HepG2 (cell line): ENCODE data around the gene TF. TPM values are rescaled to one million over a fixed set of nuclear protein-coding genes. Genes with fewer than 3 reads are reported as not detected.
A peak's percentile ranks its signal among the peaks of the same experiment; 100 is the strongest.

ENCODE experiments used
- ARID2 ChIP-seq: sonication (generic); formaldehyde crosslinking; IDR thresholded peaks from 2 replicates; pipeline ENCODE4 v1.8.1; 2022; ENCODE audit warnings: mild to moderate bottlenecking, missing genetic modification reagents, borderline replicate concordance
- FIP1L1 ChIP-seq: fragments of 200-400 bp; formaldehyde crosslinking; IDR thresholded peaks from 2 replicates; pipeline ENCODE4 v1.6.1; 2018; ENCODE audit warnings: low read depth, mild to moderate bottlenecking, low read length, moderate library complexity, borderline replicate concordance; ENCODE audit not compliant: insufficient read depth
- FOXK1 ChIP-seq: sonication (generic); formaldehyde crosslinking; IDR thresholded peaks from 2 replicates; pipeline ENCODE4 v1.4.0; 2020; ENCODE audit warnings: low read depth, missing genetic modification reagents, borderline replicate concordance
- HNRNPLL ChIP-seq: fragments of 200-400 bp; formaldehyde crosslinking; IDR thresholded peaks from 2 replicates; pipeline ENCODE4 v1.6.1; 2017; ENCODE audit warnings: mild to moderate bottlenecking, low read depth, low read length; ENCODE audit not compliant: poor library complexity, severe bottlenecking
- KDM4B ChIP-seq: sonication (generic); formaldehyde crosslinking; IDR thresholded peaks from 2 replicates; pipeline ENCODE4 v1.4.0; 2020; ENCODE audit warnings: missing genetic modification reagents
- MED1 ChIP-seq: sonication (generic); formaldehyde crosslinking; IDR thresholded peaks from 2 replicates; pipeline ENCODE4 v1.4.0; 2020; ENCODE audit warnings: missing genetic modification reagents
- MYC ChIP-seq: sonication (generic); formaldehyde crosslinking; IDR thresholded peaks from 2 replicates; pipeline ENCODE4 v1.9.0; 2021; ENCODE audit warnings: missing genetic modification reagents, borderline replicate concordance
- NFKBIZ ChIP-seq: IDR thresholded peaks from 2 replicates; pipeline ENCODE4 v1.6.1; 2018; ENCODE audit warnings: missing genetic modification reagents, missing compliant biosample characterization
- RAD21 ChIP-seq: fragments of 450-650 bp; formaldehyde crosslinking; IDR thresholded peaks from 2 replicates; pipeline ENCODE4 v1.5.0; 2020; ENCODE audit warnings: mild to moderate bottlenecking
- ZBTB42 ChIP-seq: sonication (generic); formaldehyde crosslinking; IDR thresholded peaks from 2 replicates; pipeline ENCODE4 v1.5.0; 2020; ENCODE audit warnings: mild to moderate bottlenecking, missing genetic modification reagents
- ZBTB7B ChIP-seq: sonication (generic); formaldehyde crosslinking; IDR thresholded peaks from 2 replicates; pipeline ENCODE4 v1.4.0; 2020; ENCODE audit warnings: missing genetic modification reagents
- ZMYM4 ChIP-seq: sonication (generic); formaldehyde crosslinking; IDR thresholded peaks from 2 replicates; pipeline ENCODE4 v1.8.1; 2023; ENCODE audit warnings: mild to moderate bottlenecking, missing genetic modification reagents
- ZNF317 ChIP-seq: sonication (generic); formaldehyde crosslinking; IDR thresholded peaks from 2 replicates; pipeline ENCODE4 v1.5.0; 2020; ENCODE audit warnings: mild to moderate bottlenecking, missing genetic modification reagents
- ZNF768 ChIP-seq: sonication (generic); formaldehyde crosslinking; IDR thresholded peaks from 2 replicates; pipeline ENCODE4 v1.4.0; 2020; ENCODE audit warnings: missing genetic modification reagents
- ZNF777 ChIP-seq: sonication (generic); formaldehyde crosslinking; IDR thresholded peaks from 2 replicates; pipeline ENCODE4 v1.4.0; 2020; ENCODE audit warnings: missing genetic modification reagents
- polyA plus RNA-seq, 8 experiments: library from polyadenylated mRNA; depleted of rRNA in 3 of 8; stranded (reverse) in 7 of 8; unstranded in 1 of 8; fragments of >200 nt; fragmentation: Illumina TruSeq in 4 of 8; extraction: Trizol in 4 of 8; gene quantifications; 2 replicates each; pipeline versions ENCODE4 v1.2.1 to v1.2.3, GENCODE V29; 2011 to 2016; ENCODE audit warnings: low read depth in 4 of 8, missing spikeins in 1 of 8, mixed read lengths in 1 of 8; ENCODE audit not compliant: insufficient read depth in 1 of 8
- total RNA-seq, 5 experiments: library from RNA; depleted of rRNA; stranded (reverse); fragments of >200 nt; fragmentation: Illumina TruSeq; extraction: Trizol; gene quantifications; 2 replicates each; pipeline ENCODE4 v1.2.3, GENCODE V29; 2016; ENCODE audit warnings: low read depth in 1 of 5
- TF ChIP-seq, protein P1 (sequence below): fragments of 450-650 bp; IDR thresholded peaks from 2 replicates; pipeline ENCODE4 v1.6.1; 2016
- TF ChIP-seq, protein P2 (sequence below): sonication (generic); formaldehyde crosslinking; IDR thresholded peaks from 2 replicates; pipeline ENCODE4 v1.4.0; 2020; ENCODE audit warnings: missing genetic modification reagents, borderline replicate concordance
- TF ChIP-seq, protein P3 (sequence below): sonication (generic); formaldehyde crosslinking; IDR thresholded peaks from 2 replicates; pipeline ENCODE4 v1.5.0; 2020; ENCODE audit warnings: missing genetic modification reagents
- TF ChIP-seq, protein P4 (sequence below): sonication (generic); formaldehyde crosslinking; IDR thresholded peaks from 2 replicates; pipeline ENCODE4 v1.5.0; 2020; ENCODE audit warnings: missing genetic modification reagents
- TF ChIP-seq, protein P5 (sequence below): sonication (generic); formaldehyde crosslinking; IDR thresholded peaks from 2 replicates; pipeline ENCODE4 v1.4.0; 2020; ENCODE audit warnings: mild to moderate bottlenecking, missing genetic modification reagents

The TF gene
- total and polyA plus RNA-seq, 2 of the 13 experiments (the other 11 are each of a cell fraction or from before 2014, with no cell fraction given): 10,074 to 11,821 TPM

DNA sequence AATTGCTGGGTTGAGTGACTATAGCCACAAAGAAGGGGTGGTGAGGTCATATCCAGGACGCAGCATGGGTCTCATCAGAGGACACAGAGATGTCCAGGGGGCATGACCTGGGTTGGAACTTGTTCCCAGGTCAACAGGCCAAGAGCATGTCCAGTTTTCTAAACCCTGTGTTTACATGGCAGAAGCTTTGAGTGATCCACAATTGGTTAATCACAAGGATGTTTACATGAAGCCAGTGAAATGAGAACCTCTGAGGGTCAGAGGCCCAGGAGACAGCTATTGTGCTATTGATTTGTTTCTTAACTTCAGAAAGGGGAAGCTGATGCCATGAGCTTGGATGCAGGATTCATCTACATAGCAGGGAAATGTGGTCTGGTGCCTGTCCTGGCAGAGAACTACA, 42.3 kb upstream of the TF start (continued):
- TF ChIP-seq RAD21 (CRISPR knock-in tag): no peak
- no peak for TF ChIP-seq ZBTB42 (CRISPR knock-in tag)
- TF ChIP-seq, protein P1, sequence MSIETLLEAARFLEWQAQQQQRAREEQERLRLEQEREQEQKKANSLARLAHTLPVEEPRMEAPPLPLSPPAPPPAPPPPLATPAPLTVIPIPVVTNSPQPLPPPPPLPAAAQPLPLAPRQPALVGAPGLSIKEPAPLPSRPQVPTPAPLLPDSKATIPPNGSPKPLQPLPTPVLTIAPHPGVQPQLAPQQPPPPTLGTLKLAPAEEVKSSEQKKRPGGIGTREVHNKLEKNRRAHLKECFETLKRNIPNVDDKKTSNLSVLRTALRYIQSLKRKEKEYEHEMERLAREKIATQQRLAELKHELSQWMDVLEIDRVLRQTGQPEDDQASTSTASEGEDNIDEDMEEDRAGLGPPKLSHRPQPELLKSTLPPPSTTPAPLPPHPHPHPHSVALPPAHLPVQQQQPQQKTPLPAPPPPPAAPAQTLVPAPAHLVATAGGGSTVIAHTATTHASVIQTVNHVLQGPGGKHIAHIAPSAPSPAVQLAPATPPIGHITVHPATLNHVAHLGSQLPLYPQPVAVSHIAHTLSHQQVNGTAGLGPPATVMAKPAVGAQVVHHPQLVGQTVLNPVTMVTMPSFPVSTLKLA: no peak
- no peak for TF ChIP-seq ZBTB7B (CRISPR knock-in tag)
- no peak for TF ChIP-seq ZNF768 (CRISPR knock-in tag)
- TF ChIP-seq, protein P2, sequence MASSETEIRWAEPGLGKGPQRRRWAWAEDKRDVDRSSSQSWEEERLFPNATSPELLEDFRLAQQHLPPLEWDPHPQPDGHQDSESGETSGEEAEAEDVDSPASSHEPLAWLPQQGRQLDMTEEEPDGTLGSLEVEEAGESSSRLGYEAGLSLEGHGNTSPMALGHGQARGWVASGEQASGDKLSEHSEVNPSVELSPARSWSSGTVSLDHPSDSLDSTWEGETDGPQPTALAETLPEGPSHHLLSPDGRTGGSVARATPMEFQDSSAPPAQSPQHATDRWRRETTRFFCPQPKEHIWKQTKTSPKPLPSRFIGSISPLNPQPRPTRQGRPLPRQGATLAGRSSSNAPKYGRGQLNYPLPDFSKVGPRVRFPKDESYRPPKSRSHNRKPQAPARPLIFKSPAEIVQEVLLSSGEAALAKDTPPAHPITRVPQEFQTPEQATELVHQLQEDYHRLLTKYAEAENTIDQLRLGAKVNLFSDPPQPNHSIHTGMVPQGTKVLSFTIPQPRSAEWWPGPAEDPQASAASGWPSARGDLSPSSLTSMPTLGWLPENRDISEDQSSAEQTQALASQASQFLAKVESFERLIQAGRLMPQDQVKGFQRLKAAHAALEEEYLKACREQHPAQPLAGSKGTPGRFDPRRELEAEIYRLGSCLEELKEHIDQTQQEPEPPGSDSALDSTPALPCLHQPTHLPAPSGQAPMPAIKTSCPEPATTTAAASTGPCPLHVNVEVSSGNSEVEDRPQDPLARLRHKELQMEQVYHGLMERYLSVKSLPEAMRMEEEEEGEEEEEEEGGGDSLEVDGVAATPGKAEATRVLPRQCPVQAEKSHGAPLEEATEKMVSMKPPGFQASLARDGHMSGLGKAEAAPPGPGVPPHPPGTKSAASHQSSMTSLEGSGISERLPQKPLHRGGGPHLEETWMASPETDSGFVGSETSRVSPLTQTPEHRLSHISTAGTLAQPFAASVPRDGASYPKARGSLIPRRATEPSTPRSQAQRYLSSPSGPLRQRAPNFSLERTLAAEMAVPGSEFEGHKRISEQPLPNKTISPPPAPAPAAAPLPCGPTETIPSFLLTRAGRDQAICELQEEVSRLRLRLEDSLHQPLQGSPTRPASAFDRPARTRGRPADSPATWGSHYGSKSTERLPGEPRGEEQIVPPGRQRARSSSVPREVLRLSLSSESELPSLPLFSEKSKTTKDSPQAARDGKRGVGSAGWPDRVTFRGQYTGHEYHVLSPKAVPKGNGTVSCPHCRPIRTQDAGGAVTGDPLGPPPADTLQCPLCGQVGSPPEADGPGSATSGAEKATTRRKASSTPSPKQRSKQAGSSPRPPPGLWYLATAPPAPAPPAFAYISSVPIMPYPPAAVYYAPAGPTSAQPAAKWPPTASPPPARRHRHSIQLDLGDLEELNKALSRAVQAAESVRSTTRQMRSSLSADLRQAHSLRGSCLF (CRISPR knock-in tag): no peak
- no peak for TF ChIP-seq NFKBIZ (CRISPR knock-in tag)
- TF ChIP-seq, protein P3, sequence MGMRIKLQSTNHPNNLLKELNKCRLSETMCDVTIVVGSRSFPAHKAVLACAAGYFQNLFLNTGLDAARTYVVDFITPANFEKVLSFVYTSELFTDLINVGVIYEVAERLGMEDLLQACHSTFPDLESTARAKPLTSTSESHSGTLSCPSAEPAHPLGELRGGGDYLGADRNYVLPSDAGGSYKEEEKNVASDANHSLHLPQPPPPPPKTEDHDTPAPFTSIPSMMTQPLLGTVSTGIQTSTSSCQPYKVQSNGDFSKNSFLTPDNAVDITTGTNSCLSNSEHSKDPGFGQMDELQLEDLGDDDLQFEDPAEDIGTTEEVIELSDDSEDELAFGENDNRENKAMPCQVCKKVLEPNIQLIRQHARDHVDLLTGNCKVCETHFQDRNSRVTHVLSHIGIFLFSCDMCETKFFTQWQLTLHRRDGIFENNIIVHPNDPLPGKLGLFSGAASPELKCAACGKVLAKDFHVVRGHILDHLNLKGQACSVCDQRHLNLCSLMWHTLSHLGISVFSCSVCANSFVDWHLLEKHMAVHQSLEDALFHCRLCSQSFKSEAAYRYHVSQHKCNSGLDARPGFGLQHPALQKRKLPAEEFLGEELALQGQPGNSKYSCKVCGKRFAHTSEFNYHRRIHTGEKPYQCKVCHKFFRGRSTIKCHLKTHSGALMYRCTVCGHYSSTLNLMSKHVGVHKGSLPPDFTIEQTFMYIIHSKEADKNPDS: no peak
- TF ChIP-seq, protein P4, sequence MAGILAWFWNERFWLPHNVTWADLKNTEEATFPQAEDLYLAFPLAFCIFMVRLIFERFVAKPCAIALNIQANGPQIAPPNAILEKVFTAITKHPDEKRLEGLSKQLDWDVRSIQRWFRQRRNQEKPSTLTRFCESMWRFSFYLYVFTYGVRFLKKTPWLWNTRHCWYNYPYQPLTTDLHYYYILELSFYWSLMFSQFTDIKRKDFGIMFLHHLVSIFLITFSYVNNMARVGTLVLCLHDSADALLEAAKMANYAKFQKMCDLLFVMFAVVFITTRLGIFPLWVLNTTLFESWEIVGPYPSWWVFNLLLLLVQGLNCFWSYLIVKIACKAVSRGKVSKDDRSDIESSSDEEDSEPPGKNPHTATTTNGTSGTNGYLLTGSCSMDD (CRISPR knock-in tag): no peak
- TF ChIP-seq ARID2 (CRISPR knock-in tag): no peak
- TF ChIP-seq FOXK1 (CRISPR knock-in tag): peak; percentile 98
- peak; percentile 69; the same call in 1 of the 2 replicates for TF ChIP-seq ZMYM4 (CRISPR knock-in tag)
- peak; percentile 31; the same call in 1 of the 2 replicates for TF ChIP-seq MYC (CRISPR knock-in tag)
- no peak for TF ChIP-seq HNRNPLL
- no peak for TF ChIP-seq ZNF777 (CRISPR knock-in tag)
- 0 out of 2 replicates have a peak, but pooled peaks have one; percentile 18 for TF ChIP-seq ZNF317 (CRISPR knock-in tag)
- TF ChIP-seq MED1 (CRISPR knock-in tag): peak; percentile 89
- TF ChIP-seq, protein P5, sequence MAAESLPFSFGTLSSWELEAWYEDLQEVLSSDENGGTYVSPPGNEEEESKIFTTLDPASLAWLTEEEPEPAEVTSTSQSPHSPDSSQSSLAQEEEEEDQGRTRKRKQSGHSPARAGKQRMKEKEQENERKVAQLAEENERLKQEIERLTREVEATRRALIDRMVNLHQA (CRISPR knock-in tag): no peak
- TF ChIP-seq KDM4B (CRISPR knock-in tag): no peak
- TF ChIP-seq FIP1L1: no peak
